Erythroblast (primary cell): Measurements from ENCODE around the gene SLC35F4.

ENCODE experiments used
- GATA1 ChIP-seq: IDR thresholded peaks from 2 replicates; pipeline ENCODE4 v1.6.1; 2011; ENCODE audit warnings: low read depth, mild to moderate bottlenecking, control low read depth, low read length, moderate library complexity
- POLR2A ChIP-seq: IDR thresholded peaks from 2 replicates; pipeline ENCODE4 v1.6.1; 2011; ENCODE audit warnings: mild to moderate bottlenecking, low read length

DNA sequence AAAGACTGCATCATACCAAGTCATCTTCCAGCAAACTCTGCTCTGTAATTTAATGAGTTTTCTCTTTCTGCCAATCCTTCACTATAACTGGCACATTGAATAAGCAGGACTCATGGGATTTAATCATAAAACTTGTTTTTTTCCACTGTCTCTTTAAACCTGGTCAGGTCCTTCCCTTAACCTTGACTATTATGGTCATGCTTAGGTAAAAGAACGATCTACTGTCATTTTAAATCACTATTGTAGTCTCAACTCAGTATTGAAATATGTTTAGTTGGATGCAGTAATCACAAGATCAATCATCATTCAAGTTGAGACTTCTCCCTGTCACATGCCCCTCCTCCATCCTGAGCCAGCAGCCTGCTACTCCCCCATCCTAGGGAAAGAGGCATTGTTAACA lies 56.1 kb downstream of the SLC35F4 start:
- TF ChIP-seq POLR2A, result no peak
- no peak for TF ChIP-seq GATA1
